Measurements from ENCODE around the gene CST1.
"Not testable (repeated sequence)": the region's sequence is repeated elsewhere in the genome, so short reads cannot be mapped to it uniquely, and the experiment has no call there.

The CST1 gene

DNA sequence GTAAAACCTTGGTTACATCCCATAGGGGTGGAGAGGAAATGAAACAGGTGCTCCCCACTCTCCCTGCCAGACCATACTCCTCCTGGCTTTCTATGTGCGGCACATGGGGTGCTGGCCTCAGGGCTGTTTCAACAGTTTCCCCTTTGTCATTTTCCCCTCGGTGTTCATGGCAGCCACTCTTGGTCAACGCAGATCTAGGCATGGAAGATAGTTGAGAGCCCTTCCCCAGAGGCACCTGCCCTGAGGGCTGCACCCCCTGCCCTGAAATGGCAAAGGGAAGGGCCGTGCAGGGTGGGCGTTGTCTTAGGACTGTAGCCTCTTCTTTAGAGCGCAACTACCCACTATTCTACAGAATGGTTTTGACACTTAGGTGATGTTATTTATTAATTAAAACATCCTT is 4.4 kb downstream of the CST1 start:
- peaks cover 0 to 7% (median 0%) of the 10 kb centered on the region in 10 experiments; a peak in 3 of 20 replicates for H3K4me1 ChIP-seq
- no peaks in the 10 kb centered on the region for H3K36me3 ChIP-seq
- no peaks in the 10 kb centered on the region for H3K9me3 ChIP-seq (replicated peaks in 1 of 11)
- H3K27ac ChIP-seq: no peak overlapping the region
- no peak for TF ChIP-seq Cebpa-rat (IDR thresholded peaks at IDR 0.05)
- H3K9ac ChIP-seq: no peak overlapping the region
- H3K27me3 ChIP-seq: no peaks in the 10 kb centered on the region
- no peaks in the 10 kb centered on the region for H4K20me1 ChIP-seq
- H3K4me2 ChIP-seq: no peak overlapping the region
- H3K4me3 ChIP-seq: no peak overlapping the region

DNA sequence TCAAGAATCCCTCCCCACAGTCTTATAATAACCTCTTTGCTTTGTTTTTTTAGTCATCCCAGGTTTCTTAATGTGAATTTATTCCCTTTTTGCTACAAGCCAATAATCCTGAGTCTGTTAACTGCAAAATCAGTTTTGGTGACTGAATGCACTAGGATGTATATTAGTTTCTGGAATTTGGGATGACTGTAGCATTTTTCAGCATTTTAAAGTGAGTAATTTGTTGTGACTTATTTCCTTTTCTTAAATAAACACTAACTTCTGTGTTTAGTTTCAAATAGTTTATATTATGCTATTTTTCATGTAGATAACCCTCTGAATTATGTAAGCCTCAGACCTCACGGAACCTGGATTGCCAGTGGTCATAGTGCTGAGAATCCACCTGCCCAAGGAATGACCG is 5.5 kb downstream of the CST1 start:
- H3K4me2 ChIP-seq: no peak overlapping the region
- no peaks in the 10 kb centered on the region for H3K9me3 ChIP-seq (replicated peaks in 1 of 11)
- no peaks in the 10 kb centered on the region for H3K27me3 ChIP-seq
- no peak overlapping the region for H3K9ac ChIP-seq
- H3K27ac ChIP-seq: no peak overlapping the region
- H3K36me3 ChIP-seq: no peaks in the 10 kb centered on the region
- H3K4me1 ChIP-seq: peaks cover 0 to 7% (median 0%) of the 10 kb centered on the region in 10 experiments; a peak in 3 of 20 replicates
- no peak for TF ChIP-seq Cebpa-rat (IDR thresholded peaks at IDR 0.05)
- H4K20me1 ChIP-seq: no peaks in the 10 kb centered on the region
- H3K4me3 ChIP-seq: no peak overlapping the region

- H3K27me3 ChIP-seq: no peaks in the 10 kb centered on the region
- no peak overlapping the region for H3K4me2 ChIP-seq
- no peak overlapping the region for H3K27ac ChIP-seq
- TF ChIP-seq Cebpa-rat (IDR thresholded peaks at IDR 0.05): no peak
- no peak overlapping the region for H3K9ac ChIP-seq
- H3K4me1 ChIP-seq: peaks cover 0 to 4% (median 0%) of the 10 kb centered on the region in 10 experiments; a peak in 3 of 20 replicates
- H3K36me3 ChIP-seq: no peaks in the 10 kb centered on the region
- no peaks in the 10 kb centered on the region for H3K9me3 ChIP-seq (replicated peaks in 1 of 11)
- H4K20me1 ChIP-seq: no peaks in the 10 kb centered on the region
- H3K4me3 ChIP-seq: no peak overlapping the region
Measured at GRCh38 chr20:23744817-23745216, 5.9 kb downstream of the CST1 start.

DNA sequence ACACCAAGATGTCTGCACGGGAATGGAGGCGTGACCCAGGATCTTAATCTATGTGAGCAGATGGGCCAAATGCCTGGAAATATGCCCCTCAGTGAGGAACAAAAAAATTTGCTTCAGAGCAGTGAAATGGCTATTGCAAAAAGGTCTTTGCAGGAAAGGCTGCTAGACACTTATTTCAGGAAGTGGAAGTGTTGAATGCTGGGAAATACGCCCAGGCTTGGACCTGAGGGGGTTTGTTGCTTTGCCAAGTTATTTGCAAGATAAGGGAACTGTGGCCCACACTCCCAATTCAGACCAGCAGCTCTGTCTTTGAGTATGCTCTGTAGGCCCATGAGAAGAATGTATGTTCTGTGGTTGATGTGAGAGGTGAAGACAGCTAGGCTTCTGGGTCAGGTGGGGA is 15.3 kb downstream of the CST1 start:
- not testable (repeated sequence) for H3K4me1 ChIP-seq; H3K4me3 ChIP-seq; H3K27ac ChIP-seq; H3K27me3 ChIP-seq; H3K9me3 ChIP-seq (replicated peaks in 1 of 11); H3K4me2 ChIP-seq; H4K20me1 ChIP-seq; H3K9ac ChIP-seq; H3K36me3 ChIP-seq

GRCh38 chr20:23734949-23735348 is 15.8 kb downstream of the CST1 start:
- not testable (repeated sequence) for H3K9ac ChIP-seq; H3K27me3 ChIP-seq; H4K20me1 ChIP-seq; H3K4me3 ChIP-seq; H3K27ac ChIP-seq; H3K4me1 ChIP-seq; H3K36me3 ChIP-seq; H3K9me3 ChIP-seq (replicated peaks in 1 of 11); H3K4me2 ChIP-seq

DNA sequence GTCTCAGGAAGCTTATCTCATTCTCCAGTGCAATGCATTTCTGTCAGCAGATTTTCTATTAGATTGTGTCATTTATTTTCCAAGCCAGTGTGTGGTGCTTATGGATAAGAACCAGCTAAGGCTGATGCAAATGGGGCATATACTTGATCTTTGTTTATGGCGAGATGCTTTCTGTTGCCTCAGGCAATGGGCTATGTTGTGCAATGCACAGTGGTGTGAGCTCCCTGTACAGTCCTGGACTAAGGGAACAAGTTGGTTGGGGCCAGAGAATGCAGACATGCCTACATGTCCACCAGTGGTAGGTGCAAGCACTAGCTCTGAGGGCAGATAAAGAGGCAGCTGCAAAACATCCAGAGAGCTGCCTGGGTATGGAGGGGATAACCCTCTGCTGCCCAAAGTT is 16.3 kb downstream of the CST1 start:
- not testable (repeated sequence) for H3K9me3 ChIP-seq (replicated peaks in 1 of 11); H3K27me3 ChIP-seq; H3K9ac ChIP-seq; H3K36me3 ChIP-seq; H4K20me1 ChIP-seq; H3K27ac ChIP-seq; H3K4me3 ChIP-seq; H3K4me2 ChIP-seq; H3K4me1 ChIP-seq

DNA sequence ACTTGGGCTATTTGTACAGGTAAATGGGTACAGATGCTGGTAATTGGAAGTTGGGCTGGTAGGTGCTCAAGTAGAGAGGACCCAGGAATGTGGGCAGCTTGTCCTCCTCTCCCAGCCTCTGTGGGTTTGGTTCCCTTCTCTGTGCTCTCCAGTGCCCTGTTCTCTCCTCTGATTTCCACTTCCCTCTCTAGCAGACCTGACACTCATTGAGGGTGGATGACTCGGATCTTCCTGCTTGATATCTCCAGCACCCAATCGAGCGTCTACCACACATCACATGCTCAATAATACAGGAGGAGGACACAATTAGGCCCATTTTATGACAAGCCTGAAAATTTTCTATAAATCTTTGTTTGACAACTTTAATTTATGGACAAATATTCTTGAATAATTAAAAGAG is 23.7 kb downstream of the CST1 start:
- no peaks in the 10 kb centered on the region for H3K36me3 ChIP-seq
- no peak overlapping the region for H3K27ac ChIP-seq
- H3K9ac ChIP-seq: no peak overlapping the region
- H3K27me3 ChIP-seq: no peaks in the 10 kb centered on the region
- H3K4me1 ChIP-seq: peaks cover 0 to 15% (median 12%) of the 10 kb centered on the region in 10 experiments; a peak in 15 of 20 replicates
- H4K20me1 ChIP-seq: no peaks in the 10 kb centered on the region
- H3K4me2 ChIP-seq: no peak overlapping the region
- no peak overlapping the region for H3K4me3 ChIP-seq
- no peak for TF ChIP-seq Cebpa-rat (IDR thresholded peaks at IDR 0.05)
- H3K9me3 ChIP-seq (replicated peaks in 1 of 11): no peaks in the 10 kb centered on the region

DNA sequence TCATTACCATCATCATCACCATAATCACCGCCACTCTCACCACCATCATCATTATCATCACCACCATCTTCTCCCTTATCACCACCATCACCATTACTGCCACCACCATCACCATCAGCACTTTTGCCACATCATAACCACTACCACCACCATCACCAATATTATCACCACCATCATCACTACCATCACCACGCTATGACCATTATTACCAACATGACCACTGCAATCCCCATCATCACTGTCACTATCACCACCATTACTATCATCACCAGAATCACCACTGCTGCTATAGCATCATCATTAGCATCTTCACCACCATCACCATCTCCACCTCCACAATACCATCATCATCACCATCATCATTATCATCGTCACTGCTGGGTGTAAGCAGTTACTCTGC is 25.6 kb downstream of the CST1 start:
- Histone ChIP-seq H3K4me3 (no peak overlapping the region), H4K20me1 (no peaks in the 10 kb centered on the region), H3K4me1 (peaks cover 0 to 25% (median 20%) of the 10 kb centered on the region in 10 experiments; a peak in 15 of 20 replicates), H3K27me3 (no peaks in the 10 kb centered on the region), H3K36me3 (no peaks in the 10 kb centered on the region), H3K4me2 (no peak overlapping the region), H3K9me3 (replicated peaks in 1 of 11) (no peaks in the 10 kb centered on the region), H3K9ac (no peak overlapping the region), H3K27ac (no peak overlapping the region)
- no peak for TF ChIP-seq Cebpa-rat (IDR thresholded peaks at IDR 0.05)

DNA sequence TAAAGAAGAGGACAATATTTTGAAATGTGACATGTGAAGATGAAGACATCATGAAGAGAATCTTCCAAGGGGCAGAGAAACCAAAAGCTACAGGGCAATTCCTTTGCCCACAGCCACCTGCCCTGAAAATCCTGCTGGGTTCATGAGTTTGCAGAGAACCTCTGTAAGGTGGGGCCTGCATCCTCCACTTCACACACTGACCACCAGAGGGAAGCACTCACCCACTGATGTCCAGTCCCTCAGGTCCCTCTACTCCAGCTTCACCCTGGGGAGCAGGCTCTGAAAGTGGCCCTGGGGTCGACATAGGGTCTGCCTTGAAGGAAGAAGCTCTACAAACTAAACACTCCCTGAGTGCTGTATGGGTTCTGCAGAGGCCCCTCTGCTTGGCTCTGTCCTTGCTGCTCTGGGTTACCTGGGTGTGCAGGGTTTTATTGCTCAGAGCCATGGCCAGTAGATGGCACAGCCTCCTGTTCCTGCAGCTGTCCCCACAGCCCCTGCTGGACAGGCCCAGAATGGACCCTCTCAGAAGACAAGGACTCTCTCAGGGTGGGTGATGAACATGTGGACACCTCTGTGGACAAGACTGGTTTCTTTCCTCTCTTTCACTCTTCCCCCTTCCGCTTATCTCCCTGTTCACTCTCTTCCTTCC is 27.0 kb downstream of the CST1 start:
- H3K4me2 ChIP-seq: peak overlapping the region in 1 of 11 experiments; percentile 70; a peak in 2 of 22 replicates
- peaks cover 0 to 25% (median 20%) of the 10 kb centered on the region in 10 experiments; a peak in 15 of 20 replicates for H3K4me1 ChIP-seq
- H3K27ac ChIP-seq: not testable (repeated sequence)

GRCh38 chr20:23722851-23723250 is 27.9 kb downstream of the CST1 start:
- not testable (repeated sequence) for H3K36me3 ChIP-seq; H3K27me3 ChIP-seq; H4K20me1 ChIP-seq; H3K4me3 ChIP-seq; H3K9ac ChIP-seq; H3K9me3 ChIP-seq (replicated peaks in 1 of 11); H3K27ac ChIP-seq
- H3K4me2 ChIP-seq: peak overlapping the region in 7 of 11 experiments; percentile 17 to 75 (median 70); a peak in 12 of 22 replicates
- H3K4me1 ChIP-seq: peaks cover 0 to 30% (median 23%) of the 10 kb centered on the region in 10 experiments; a peak in 15 of 20 replicates

More for the DNA sequence above, 27.0 kb downstream of the CST1 start:
- H3K4me3 ChIP-seq; H3K27me3 ChIP-seq; H3K9me3 ChIP-seq (replicated peaks in 1 of 11); H3K9ac ChIP-seq; H4K20me1 ChIP-seq; H3K36me3 ChIP-seq: not testable (repeated sequence)
